Activated CD4-positive, alpha-beta T cell treated with anti-CD3 and anti-CD28 coated beads for 48 hours (primary cell): ENCODE data around the gene TMOD4.

Source experiments
- DNase-seq: peaks from one replicate; pipeline ENCODE4 v3.0.0-alpha.2; 2020

TMOD4 gene

GRCh38 chr1:151142411-151143056 is 33.2 kb downstream of the TMOD4 start:
- DNase-seq: no peak

GRCh38 chr1:151137789-151138188 is 38.0 kb downstream of the TMOD4 start:
- DNase-seq: no peak

- no peak for DNase-seq
Measured at GRCh38 chr1:151135433-151136385, 40.1 kb downstream of the TMOD4 start.

- no peak for DNase-seq
Measured at GRCh38 chr1:151134991-151135390, 40.8 kb downstream of the TMOD4 start.

GRCh38 chr1:151134396-151134795 is 41.4 kb downstream of the TMOD4 start:
- DNase-seq: no peak

GRCh38 chr1:151133018-151133806 is 42.6 kb downstream of the TMOD4 start:
- DNase-seq: no peak

GRCh38 chr1:151132335-151133017 is 43.3 kb downstream of the TMOD4 start:
- no peak for DNase-seq

- no peak for DNase-seq
Measured at GRCh38 chr1:151131701-151132334, 44.0 kb downstream of the TMOD4 start.

GRCh38 chr1:151130987-151131586 is 44.7 kb downstream of the TMOD4 start:
- peak; percentile 91 for DNase-seq

- no peak for DNase-seq
Measured at GRCh38 chr1:151128800-151129199, 47.0 kb downstream of the TMOD4 start.

GRCh38 chr1:151124763-151125403 is 50.9 kb downstream of the TMOD4 start:
- DNase-seq: no peak
